ENCODE measurements around the gene VSIG1.
A peak's percentile ranks its signal among the peaks of the same experiment; 100 is the strongest.

The VSIG1 gene

DNA sequence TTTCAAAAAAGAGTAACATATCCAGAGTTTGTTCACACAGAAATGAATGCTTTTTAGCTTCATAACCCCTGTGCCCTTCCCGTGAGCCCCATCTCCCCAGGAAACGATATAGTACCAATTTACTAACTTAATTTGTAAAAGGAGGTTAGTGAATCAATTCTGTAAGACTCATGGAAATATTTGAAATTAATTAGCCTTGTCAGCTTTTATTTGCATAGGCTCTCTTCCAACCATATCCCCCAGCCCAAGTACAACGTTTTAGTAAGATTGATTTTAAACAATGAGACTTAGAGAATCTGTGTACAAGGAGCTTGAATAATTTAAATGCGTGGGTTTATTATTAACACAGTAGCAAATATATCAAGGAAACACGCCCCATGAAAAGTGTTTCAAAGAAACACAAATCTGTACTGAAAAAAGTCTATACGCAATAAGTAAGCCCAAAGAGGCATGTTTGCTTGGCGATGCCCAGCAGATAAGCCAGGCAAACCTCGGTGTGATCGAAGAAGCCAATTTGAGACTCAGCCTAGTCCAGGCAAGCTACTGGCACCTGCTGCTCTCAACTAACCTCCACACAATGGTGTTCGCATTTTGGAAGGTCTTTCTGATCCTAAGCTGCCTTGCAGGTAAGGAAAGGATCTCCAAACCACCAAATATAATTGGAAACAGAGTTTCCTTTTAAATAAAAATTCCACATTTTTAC lies at the start of gene VSIG1:
VSIG1 (plus strand) TSS at position 512 of the 703 bp plus-strand sequence; CDS start at position 578, 66 bp downstream.
- no peak within 1 kb of the TSS for H3K4me3 ChIP-seq (ENCODE audit: low read depth, low read length)

DNA sequence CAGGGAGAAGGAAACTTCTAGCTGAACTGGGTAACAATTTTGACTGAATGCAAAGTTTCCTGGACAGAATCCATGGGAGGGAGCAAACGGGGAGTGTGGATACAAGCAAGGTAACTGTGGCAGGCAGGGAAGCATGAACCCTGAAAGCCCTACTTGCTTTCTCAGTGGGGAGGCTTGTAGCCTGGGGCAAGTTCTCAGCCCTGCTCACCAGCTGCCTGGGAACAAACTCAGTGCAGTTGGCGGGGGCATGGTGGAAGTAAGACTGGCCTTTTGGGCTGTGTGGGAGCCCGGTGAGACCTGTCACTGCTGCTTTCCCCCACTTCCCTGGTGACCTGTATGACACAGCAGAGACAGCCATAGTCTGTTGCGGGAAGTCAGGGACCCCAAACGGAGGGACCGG lies 48.7 kb upstream of the VSIG1 start:
- H3K4me3 ChIP-seq (ENCODE audit: low read depth, low read length): no peak overlapping the region
- no peak for TF ChIP-seq CTCF (IDR thresholded peaks at IDR 0.05; ENCODE audit: low read depth, low read length)

More for the DNA sequence above, at the start of gene VSIG1:
- TF ChIP-seq CTCF (IDR thresholded peaks at IDR 0.05; ENCODE audit: low read depth, low read length): no peak

DNA sequence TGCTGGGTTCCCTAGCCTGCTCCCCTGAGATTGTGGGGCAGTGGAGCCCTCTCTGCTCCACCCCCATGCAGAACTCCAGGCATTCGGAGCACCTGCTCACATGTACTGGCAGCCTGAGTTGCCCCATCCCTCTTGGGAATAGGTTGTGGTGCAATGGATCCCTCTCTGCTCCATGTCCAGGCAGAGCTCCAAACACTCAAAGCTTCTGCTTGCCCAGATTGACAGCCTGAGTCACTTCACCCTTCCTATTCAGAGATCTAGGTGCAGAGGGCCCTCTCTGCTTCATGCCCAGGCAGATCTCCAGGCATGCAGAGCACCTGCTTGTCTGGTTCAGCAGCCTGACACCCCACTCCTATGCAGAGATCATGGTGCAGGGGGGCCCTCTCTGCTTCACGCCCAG lies 44.1 kb upstream of the VSIG1 start:
- H3K4me3 ChIP-seq (ENCODE audit: low read depth, low read length): no peak overlapping the region
- no peak for TF ChIP-seq CTCF (IDR thresholded peaks at IDR 0.05; ENCODE audit: low read depth, low read length)

DNA sequence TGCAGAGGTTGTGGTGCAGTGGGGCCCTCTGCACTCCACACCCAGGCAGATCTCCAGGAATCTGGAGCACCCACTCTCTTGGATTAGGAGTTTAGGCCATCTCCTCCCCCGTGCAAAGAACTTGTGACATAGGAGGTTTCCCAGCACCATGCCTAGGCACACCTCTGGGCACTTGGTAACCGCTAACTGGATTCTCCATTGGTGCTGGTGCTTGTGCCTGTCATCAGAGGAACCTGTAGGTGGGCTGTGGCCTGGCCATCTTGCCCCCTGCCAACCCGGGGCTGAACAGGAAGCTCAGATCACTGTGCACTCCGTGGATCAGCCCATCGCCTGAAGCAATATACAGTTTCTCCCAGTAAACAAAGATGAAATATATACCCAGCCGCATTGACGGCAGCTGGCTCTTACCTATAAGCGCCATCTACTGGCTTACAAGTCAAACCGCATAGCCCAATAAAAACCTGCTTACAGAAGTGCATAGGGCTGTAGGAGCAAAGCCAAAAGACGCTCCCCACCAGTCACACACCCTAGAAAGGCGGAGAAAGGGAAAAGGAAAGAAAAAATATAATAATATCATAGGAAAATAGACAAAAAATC lies 43.5 kb upstream of the VSIG1 start:
- no peak overlapping the region for H3K4me3 ChIP-seq (ENCODE audit: low read depth, low read length)
- TF ChIP-seq CTCF (IDR thresholded peaks at IDR 0.05; ENCODE audit: low read depth, low read length): peak; percentile 47

DNA sequence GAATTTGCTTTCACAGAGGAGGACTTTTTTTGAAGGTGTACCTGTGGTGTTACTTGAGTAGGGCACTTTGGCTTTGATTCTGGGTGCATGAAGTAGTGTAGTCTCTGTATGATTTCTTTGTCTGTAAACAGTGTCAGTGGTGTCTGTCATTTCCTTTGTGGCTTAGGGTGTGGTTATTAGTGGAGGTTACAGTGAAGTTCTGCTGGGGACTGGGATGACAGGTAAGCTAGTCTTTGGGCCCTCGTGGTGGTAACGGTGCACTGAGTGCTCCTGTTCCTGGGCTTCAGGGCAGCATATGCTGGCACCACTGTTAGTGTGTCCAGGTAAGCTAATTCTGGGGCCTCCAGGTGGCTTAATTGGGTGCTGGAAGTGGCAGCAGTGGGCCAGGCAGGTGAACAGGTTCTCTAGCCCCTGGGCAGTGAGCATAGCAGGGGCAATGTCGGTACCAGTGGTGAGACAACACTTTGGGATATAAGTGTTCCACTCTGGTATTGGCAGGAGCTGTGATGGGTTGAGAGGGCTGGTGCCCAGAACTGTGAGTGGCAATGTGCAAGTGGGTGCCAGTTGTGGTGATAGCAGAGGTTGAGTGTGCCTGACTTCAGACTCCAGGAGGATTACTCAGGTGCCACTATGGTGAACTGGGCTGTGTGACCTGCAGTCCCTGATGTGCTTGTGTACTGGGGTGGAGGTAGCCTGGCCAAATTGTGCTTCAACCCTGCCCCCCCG lies 26.0 kb upstream of the VSIG1 start:
- no peak overlapping the region for H3K4me3 ChIP-seq (ENCODE audit: low read depth, low read length)
- TF ChIP-seq CTCF (IDR thresholded peaks at IDR 0.05; ENCODE audit: low read depth, low read length): no peak

- H3K4me3 ChIP-seq (ENCODE audit: low read depth, low read length): no peak overlapping the region
- no peak for TF ChIP-seq CTCF (IDR thresholded peaks at IDR 0.05; ENCODE audit: low read depth, low read length)
Observed at GRCh38 chrX:108019382-108019875, 25.4 kb upstream of the VSIG1 start.

- peak; percentile 44 for TF ChIP-seq CTCF (IDR thresholded peaks at IDR 0.05; ENCODE audit: low read depth, low read length)
- H3K4me3 ChIP-seq (ENCODE audit: low read depth, low read length): no peak overlapping the region
Observed at GRCh38 chrX:108020631-108021030, 24.2 kb upstream of the VSIG1 start.

All from WI38 (cell line).